Amniotic epithelial cell (primary cell): ENCODE data around the gene MGST2.
"Not testable (repeated sequence)": the region's sequence is repeated elsewhere in the genome, so short reads cannot be mapped to it uniquely, and the experiment has no call there.

Source experiments
- DNase-seq: peaks from one replicate; pipeline ENCODE4 v3.0.0-alpha.2; 2010; ENCODE audit warnings: low read depth

The MGST2 gene

GRCh38 chr4:139665690-139666529 lies at the start of gene MGST2:
Gene MGST2 (plus strand): TSS chr4:139665819. CDS start chr4:139666020, 201 bp downstream.
- peak; percentile 84 for DNase-seq

GRCh38 chr4:139617702-139618490 lies 47.7 kb upstream of the MGST2 start:
- peak; percentile 27 for DNase-seq

GRCh38 chr4:139619644-139620043 lies 46.0 kb upstream of the MGST2 start:
- DNase-seq: peak; percentile 51

- no peak for DNase-seq
Observed at GRCh38 chr4:139622901-139623381, 42.7 kb upstream of the MGST2 start.

- no peak for DNase-seq
Observed at GRCh38 chr4:139624441-139625092, 41.1 kb upstream of the MGST2 start.

- DNase-seq: no peak
Observed at GRCh38 chr4:139625093-139625455, 40.5 kb upstream of the MGST2 start.

GRCh38 chr4:139625482-139625881 lies 40.1 kb upstream of the MGST2 start:
- DNase-seq: no peak

GRCh38 chr4:139628184-139629012 lies 37.2 kb upstream of the MGST2 start:
- no peak for DNase-seq

- no peak for DNase-seq
Observed at GRCh38 chr4:139629436-139630125, 36.0 kb upstream of the MGST2 start.

- no peak for DNase-seq
Observed at GRCh38 chr4:139630126-139630495, 35.5 kb upstream of the MGST2 start.

GRCh38 chr4:139630991-139631390 lies 34.6 kb upstream of the MGST2 start:
- DNase-seq: no peak

- DNase-seq: no peak
Observed at GRCh38 chr4:139631791-139632190, 33.8 kb upstream of the MGST2 start.

- not testable (repeated sequence) for DNase-seq
Observed at GRCh38 chr4:139632739-139633138, 32.9 kb upstream of the MGST2 start.

GRCh38 chr4:139633195-139633594 lies 32.4 kb upstream of the MGST2 start:
- DNase-seq: no peak

- peak; percentile 33 for DNase-seq
Observed at GRCh38 chr4:139633661-139634060, 32.0 kb upstream of the MGST2 start.

- DNase-seq: no peak
Observed at GRCh38 chr4:139635966-139636365, 29.7 kb upstream of the MGST2 start.

GRCh38 chr4:139638306-139638705 lies 27.3 kb upstream of the MGST2 start:
- not testable (repeated sequence) for DNase-seq

- DNase-seq: no peak
Observed at GRCh38 chr4:139639654-139640053, 26.0 kb upstream of the MGST2 start.

GRCh38 chr4:139641218-139641617 lies 24.4 kb upstream of the MGST2 start:
- peak; percentile 67 for DNase-seq

- peak; percentile 87 for DNase-seq
Observed at GRCh38 chr4:139642364-139642763, 23.3 kb upstream of the MGST2 start.
